Activated CD8-positive, alpha-beta memory T cell treated with anti-CD3 and anti-CD28 coated beads for 36 hours (primary cell): ENCODE data around the gene IGF2. TPM values are rescaled to one million over a fixed set of nuclear protein-coding genes. Genes with fewer than 3 reads are reported as not detected.

Source experiments
- CTCF ChIA-PET: fragments of 350-600 bp; sonication (Branson Sonifier 250); formaldehyde crosslinking; loops from one replicate; lab custom pipeline; 2021; ENCODE audit warnings: antibody characterized with exemption; lab: Charles Lee
- POLR2A ChIA-PET: fragments of 350-600 bp; sonication (Branson Sonifier 250); formaldehyde crosslinking; loops from one replicate; lab custom pipeline; 2021; ENCODE audit warnings: antibody characterized with exemption; lab: Charles Lee
- total RNA-seq, 2 experiments: library from RNA; stranded (reverse); gene quantifications; one replicate each; pipeline ENCODE4 v1.2.3, GENCODE V29; 2021

IGF2 gene
- total RNA-seq, 2 experiments from 2014 or later: 9.5 to 10.7 TPM

GRCh38 chr11:2091786-2092463 lies 47.3 kb downstream of the IGF2 start:
- POLR2A ChIA-PET: no interaction called here
- CTCF ChIA-PET: interaction anchor here (0.7 kb wide), 1 partner anchor 14 kb away, joined by 3 read pairs; no protein-coding TSS in a partner anchor

GRCh38 chr11:2091112-2091746 lies 48.0 kb downstream of the IGF2 start:
- ChIA-PET CTCF (interaction anchor here (0.7 kb wide), 1 partner anchor 14 kb away, joined by 3 read pairs; no protein-coding TSS in a partner anchor), POLR2A (no interaction called here)

GRCh38 chr11:2090172-2091111 lies 48.7 kb downstream of the IGF2 start:
- ChIA-PET POLR2A (no interaction called here), CTCF (interaction anchor here (2.2 kb wide), 1 partner anchor 60 kb away, joined by 11 read pairs; no protein-coding TSS in a partner anchor)

GRCh38 chr11:2089536-2090165 lies 49.5 kb downstream of the IGF2 start:
- ChIA-PET CTCF (interaction anchor here (1.4 to 2.2 kb wide), 2 partner anchors 12 to 61 kb away, joined by 6 to 11 read pairs; no protein-coding TSS in a partner anchor), POLR2A (no interaction called here)

GRCh38 chr11:2088746-2089535 lies 50.2 kb downstream of the IGF2 start:
- ChIA-PET CTCF (interaction anchor here (1.0 to 2.2 kb wide), 3 partner anchors 12 to 80 kb away, joined by 4 to 11 read pairs (median 6); no protein-coding TSS in a partner anchor), POLR2A (no interaction called here)

- POLR2A ChIA-PET: no interaction called here
- CTCF ChIA-PET: interaction anchor here (1.0 to 2.2 kb wide), 2 partner anchors 63 to 80 kb away, joined by 4 to 11 read pairs; no protein-coding TSS in a partner anchor
Observed at GRCh38 chr11:2088284-2088683, 50.9 kb downstream of the IGF2 start.

GRCh38 chr11:2086239-2087040 lies 52.7 kb downstream of the IGF2 start:
- CTCF ChIA-PET: interaction anchor here (1.6 kb wide), 1 partner anchor 63 kb away, joined by 5 read pairs; no protein-coding TSS in a partner anchor

GRCh38 chr11:2085251-2086066 lies 53.7 kb downstream of the IGF2 start:
- CTCF ChIA-PET: interaction anchor here (1.6 kb wide), 1 partner anchor 64 kb away, joined by 5 read pairs; no protein-coding TSS in a partner anchor
- POLR2A ChIA-PET: no interaction called here

More at GRCh38 chr11:2086239-2087040, 52.7 kb downstream of the IGF2 start:
- POLR2A ChIA-PET: no interaction called here

GRCh38 chr11:2084721-2085120 lies 54.5 kb downstream of the IGF2 start:
- ChIA-PET POLR2A (no interaction called here), CTCF (no interaction called here)

Other genes with a start within 250 kb of the IGF2 start
- gene PRR33, start 247.5 kb downstream of the IGF2 start, total RNA-seq: under 1 TPM; 0.08 to 0.11 TPM
- gene TNNT3, start 219.7 kb downstream of the IGF2 start, total RNA-seq: under 1 TPM in 1 of 2 experiments, not detected in 1; 0.42 TPM
- 100 to 1,000 TPM; 138 to 142 TPM for gene MRPL23, start 192.1 kb downstream of the IGF2 start, total RNA-seq
- not detected for gene H19, start 141.5 kb downstream of the IGF2 start, total RNA-seq
- gene INS, start 21.8 kb upstream of the IGF2 start, total RNA-seq: not detected
- not detected for gene TH, start 32.4 kb upstream of the IGF2 start, total RNA-seq
- gene ASCL2, start 131.2 kb upstream of the IGF2 start, total RNA-seq: 1 to 10 TPM; 1.8 to 2.8 TPM
- 1 to 10 TPM; 3.5 to 4.2 TPM for gene C11orf21, start 162.5 kb upstream of the IGF2 start, total RNA-seq
- gene TSPAN32, start 162.6 kb upstream of the IGF2 start, total RNA-seq: 1 to 10 TPM; 2.8 to 2.9 TPM
- 100 to 1,000 TPM; 190 to 198 TPM for gene CD81, start 237.9 kb upstream of the IGF2 start, total RNA-seq